HepG2 (cell line): ENCODE results near the gene RAP1A. TPM values are rescaled to one million over a fixed set of nuclear protein-coding genes. Genes with fewer than 3 reads are reported as not detected.

ENCODE experiments used
- HNRNPL ChIP-seq: fragments of 200-400 bp; formaldehyde crosslinking; IDR thresholded peaks from 2 replicates; pipeline ENCODE4 v1.6.1; 2017; ENCODE audit warnings: mild to moderate bottlenecking, low read depth, low read length
- JUNB ChIP-seq: sonication (generic); formaldehyde crosslinking; IDR thresholded peaks from 2 replicates; pipeline ENCODE4 v1.8.0; 2022; ENCODE audit warnings: missing genetic modification reagents, mild to moderate bottlenecking, borderline replicate concordance
- KAT8 ChIP-seq: IDR thresholded peaks from 2 replicates; pipeline ENCODE4 v1.6.1; 2016; ENCODE audit warnings: missing genetic modification reagents, missing compliant biosample characterization
- NAIF1 ChIP-seq: sonication (generic); formaldehyde crosslinking; IDR thresholded peaks from 2 replicates; pipeline ENCODE4 v1.5.0; 2020; ENCODE audit warnings: mild to moderate bottlenecking, missing genetic modification reagents, borderline replicate concordance
- PAF1 ChIP-seq: IDR thresholded peaks from 2 replicates; pipeline ENCODE4 v1.6.1; 2016; ENCODE audit warnings: missing genetic modification reagents, missing compliant biosample characterization
- SKI ChIP-seq: fragments of 450-650 bp; IDR thresholded peaks from one replicate; pipeline ENCODE4 v1.6.1; 2018; ENCODE audit warnings: mild to moderate bottlenecking; ENCODE audit not compliant: partially characterized antibody
- ZNF138 ChIP-seq: sonication (generic); formaldehyde crosslinking; IDR thresholded peaks from 2 replicates; pipeline ENCODE4 v1.5.0; 2020; ENCODE audit warnings: mild to moderate bottlenecking, low read depth, missing genetic modification reagents
- ZNF205 ChIP-seq: IDR thresholded peaks from 2 replicates; pipeline ENCODE4 v1.6.1; 2018; ENCODE audit warnings: missing biosample characterization, missing genetic modification reagents
- ZNF263 ChIP-seq: sonication (generic); formaldehyde crosslinking; IDR thresholded peaks from 2 replicates; pipeline ENCODE4 v1.4.0; 2020; ENCODE audit warnings: missing genetic modification reagents
- ZNF550 ChIP-seq: sonication (generic); formaldehyde crosslinking; IDR thresholded peaks from 2 replicates; pipeline ENCODE4 v1.4.0; 2020; ENCODE audit warnings: mild to moderate bottlenecking, missing genetic modification reagents, borderline replicate concordance
- ZNF83 ChIP-seq: sonication (generic); formaldehyde crosslinking; IDR thresholded peaks from 2 replicates; pipeline ENCODE4 v1.4.0; 2020; ENCODE audit warnings: missing genetic modification reagents, mild to moderate bottlenecking, borderline replicate concordance
- polyA plus RNA-seq, 8 experiments: library from polyadenylated mRNA; depleted of rRNA in 3 of 8; stranded (reverse) in 7 of 8; unstranded in 1 of 8; fragments of >200 nt; fragmentation: Illumina TruSeq in 4 of 8; extraction: Trizol in 4 of 8; gene quantifications; 2 replicates each; pipeline versions ENCODE4 v1.2.1 to v1.2.3, GENCODE V29; 2011 to 2016; ENCODE audit warnings: low read depth in 4 of 8, missing spikeins in 1 of 8, mixed read lengths in 1 of 8; ENCODE audit not compliant: insufficient read depth in 1 of 8
- total RNA-seq, 5 experiments: library from RNA; depleted of rRNA; stranded (reverse); fragments of >200 nt; fragmentation: Illumina TruSeq; extraction: Trizol; gene quantifications; 2 replicates each; pipeline ENCODE4 v1.2.3, GENCODE V29; 2016; ENCODE audit warnings: low read depth in 1 of 5
- TF ChIP-seq, protein P1 (sequence below): sonication (generic); formaldehyde crosslinking; IDR thresholded peaks from 2 replicates; pipeline ENCODE4 v1.5.1; 2020; ENCODE audit warnings: mild to moderate bottlenecking, missing genetic modification reagents, moderate library complexity
- TF ChIP-seq, protein P2 (sequence below): sonication (generic); IDR thresholded peaks from 2 replicates; pipeline ENCODE4 v1.6.1; 2016; ENCODE audit warnings: low read depth, borderline replicate concordance
- TF ChIP-seq, protein P3 (sequence below): sonication (generic); formaldehyde crosslinking; IDR thresholded peaks from 2 replicates; pipeline ENCODE4 v1.9.0; 2022; ENCODE audit warnings: low read depth, missing genetic modification reagents

RAP1A gene
- total and polyA plus RNA-seq, 2 of the 13 experiments (the other 11 are each of a cell fraction or from before 2014, with no cell fraction given), result 19.0 to 20.7 TPM

DNA sequence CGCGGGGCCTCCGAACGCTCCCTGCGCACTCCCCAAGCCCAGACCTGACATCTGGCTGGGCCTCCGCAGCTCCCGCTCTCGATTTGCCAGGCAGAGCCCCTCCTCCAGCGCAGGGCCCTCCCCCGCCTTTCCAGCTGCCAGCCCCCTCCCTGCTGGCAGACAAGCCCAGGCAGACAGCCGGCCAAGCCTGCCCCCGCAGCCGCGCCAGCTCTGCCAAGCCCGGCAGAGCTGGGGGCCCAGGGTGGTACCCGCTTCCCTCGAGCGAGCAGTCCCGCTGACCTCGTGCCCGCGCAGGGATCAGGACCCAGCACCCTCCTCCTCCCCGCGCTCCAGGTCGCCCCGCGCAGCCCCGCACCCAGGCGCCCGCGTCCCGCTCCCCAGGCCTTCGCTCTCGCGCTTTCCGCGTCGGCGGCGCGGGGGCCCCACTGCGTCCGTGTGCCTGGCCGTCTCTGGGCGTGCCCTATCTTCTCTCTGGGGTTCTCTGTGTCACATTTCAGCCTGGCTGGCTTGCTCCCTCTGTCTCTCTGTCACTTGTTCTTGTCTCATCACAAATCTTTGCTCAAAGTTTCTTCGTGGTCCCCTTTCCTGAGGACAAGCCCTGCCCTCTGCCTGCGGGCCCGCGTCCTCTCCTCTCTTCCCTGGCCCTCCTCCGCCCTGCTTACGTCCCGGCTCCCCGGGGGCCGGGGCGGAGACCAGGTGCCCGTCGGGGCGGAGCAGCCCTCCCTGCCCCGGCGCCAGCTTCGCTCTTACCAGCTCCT, 119.0 kb downstream of the RAP1A start (continued):
- TF ChIP-seq KAT8 (0 out of 2 replicates have a peak, but pooled peaks have one; percentile 6), HNRNPL (peak; percentile 88), ZNF550 (CRISPR knock-in tag) (no peak), ZNF263 (CRISPR knock-in tag) (peak; percentile 34; the same call in 1 of the 2 replicates), ZNF83 (CRISPR knock-in tag) (no peak), PAF1 (CRISPR knock-in tag) (no peak), ZNF138 (no peak), NAIF1 (no peak), SKI (no peak), JUNB (CRISPR knock-in tag) (0 out of 2 replicates have a peak, but pooled peaks have one; percentile 11), ZNF205 (CRISPR knock-in tag) (0 out of 2 replicates have a peak, but pooled peaks have one; percentile 14)
- TF ChIP-seq, protein P1, sequence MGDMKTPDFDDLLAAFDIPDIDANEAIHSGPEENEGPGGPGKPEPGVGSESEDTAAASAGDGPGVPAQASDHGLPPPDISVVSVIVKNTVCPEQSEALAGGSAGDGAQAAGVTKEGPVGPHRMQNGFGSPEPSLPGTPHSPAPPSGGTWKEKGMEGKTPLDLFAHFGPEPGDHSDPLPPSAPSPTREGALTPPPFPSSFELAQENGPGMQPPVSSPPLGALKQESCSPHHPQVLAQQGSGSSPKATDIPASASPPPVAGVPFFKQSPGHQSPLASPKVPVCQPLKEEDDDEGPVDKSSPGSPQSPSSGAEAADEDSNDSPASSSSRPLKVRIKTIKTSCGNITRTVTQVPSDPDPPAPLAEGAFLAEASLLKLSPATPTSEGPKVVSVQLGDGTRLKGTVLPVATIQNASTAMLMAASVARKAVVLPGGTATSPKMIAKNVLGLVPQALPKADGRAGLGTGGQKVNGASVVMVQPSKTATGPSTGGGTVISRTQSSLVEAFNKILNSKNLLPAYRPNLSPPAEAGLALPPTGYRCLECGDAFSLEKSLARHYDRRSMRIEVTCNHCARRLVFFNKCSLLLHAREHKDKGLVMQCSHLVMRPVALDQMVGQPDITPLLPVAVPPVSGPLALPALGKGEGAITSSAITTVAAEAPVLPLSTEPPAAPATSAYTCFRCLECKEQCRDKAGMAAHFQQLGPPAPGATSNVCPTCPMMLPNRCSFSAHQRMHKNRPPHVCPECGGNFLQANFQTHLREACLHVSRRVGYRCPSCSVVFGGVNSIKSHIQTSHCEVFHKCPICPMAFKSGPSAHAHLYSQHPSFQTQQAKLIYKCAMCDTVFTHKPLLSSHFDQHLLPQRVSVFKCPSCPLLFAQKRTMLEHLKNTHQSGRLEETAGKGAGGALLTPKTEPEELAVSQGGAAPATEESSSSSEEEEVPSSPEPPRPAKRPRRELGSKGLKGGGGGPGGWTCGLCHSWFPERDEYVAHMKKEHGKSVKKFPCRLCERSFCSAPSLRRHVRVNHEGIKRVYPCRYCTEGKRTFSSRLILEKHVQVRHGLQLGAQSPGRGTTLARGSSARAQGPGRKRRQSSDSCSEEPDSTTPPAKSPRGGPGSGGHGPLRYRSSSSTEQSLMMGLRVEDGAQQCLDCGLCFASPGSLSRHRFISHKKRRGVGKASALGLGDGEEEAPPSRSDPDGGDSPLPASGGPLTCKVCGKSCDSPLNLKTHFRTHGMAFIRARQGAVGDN (CRISPR knock-in tag), result peak; percentile 64
- TF ChIP-seq, protein P2, sequence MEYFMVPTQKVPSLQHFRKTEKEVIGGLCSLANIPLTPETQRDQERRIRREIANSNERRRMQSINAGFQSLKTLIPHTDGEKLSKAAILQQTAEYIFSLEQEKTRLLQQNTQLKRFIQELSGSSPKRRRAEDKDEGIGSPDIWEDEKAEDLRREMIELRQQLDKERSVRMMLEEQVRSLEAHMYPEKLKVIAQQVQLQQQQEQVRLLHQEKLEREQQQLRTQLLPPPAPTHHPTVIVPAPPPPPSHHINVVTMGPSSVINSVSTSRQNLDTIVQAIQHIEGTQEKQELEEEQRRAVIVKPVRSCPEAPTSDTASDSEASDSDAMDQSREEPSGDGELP, result peak; percentile 74; the same call in 1 of the 2 replicates
- TF ChIP-seq, protein P3, sequence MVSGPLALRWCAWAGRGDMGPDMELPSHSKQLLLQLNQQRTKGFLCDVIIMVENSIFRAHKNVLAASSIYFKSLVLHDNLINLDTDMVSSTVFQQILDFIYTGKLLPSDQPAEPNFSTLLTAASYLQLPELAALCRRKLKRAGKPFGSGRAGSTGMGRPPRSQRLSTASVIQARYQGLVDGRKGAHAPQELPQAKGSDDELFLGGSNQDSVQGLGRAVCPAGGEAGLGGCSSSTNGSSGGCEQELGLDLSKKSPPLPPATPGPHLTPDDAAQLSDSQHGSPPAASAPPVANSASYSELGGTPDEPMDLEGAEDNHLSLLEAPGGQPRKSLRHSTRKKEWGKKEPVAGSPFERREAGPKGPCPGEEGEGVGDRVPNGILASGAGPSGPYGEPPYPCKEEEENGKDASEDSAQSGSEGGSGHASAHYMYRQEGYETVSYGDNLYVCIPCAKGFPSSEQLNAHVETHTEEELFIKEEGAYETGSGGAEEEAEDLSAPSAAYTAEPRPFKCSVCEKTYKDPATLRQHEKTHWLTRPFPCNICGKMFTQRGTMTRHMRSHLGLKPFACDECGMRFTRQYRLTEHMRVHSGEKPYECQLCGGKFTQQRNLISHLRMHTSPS, result peak; percentile 62; the same call in 1 of the 2 replicates
